Lower leg skin (tissue), 4 donors: Measurements from ENCODE around the gene TMED10. TPM values are rescaled to one million over a fixed set of nuclear protein-coding genes. Genes with fewer than 3 reads are reported as not detected.
"Not testable (repeated sequence)": the region's sequence is repeated elsewhere in the genome, so short reads cannot be mapped to it uniquely, and the experiment has no call there.

Source experiments
- DNase-seq, 2 donors: peaks; one replicate each; pipeline ENCODE4 v3.0.0-alpha.2; 2019; ENCODE audit warnings: low spot score in 2 of 2
- H3K4me3 ChIP-seq: fragments of 200-600 bp; sonication (generic); 2 replicates; pipeline ENCODE4 v1.5.1; 2017; ENCODE audit warnings: mild to moderate bottlenecking, low read depth; ENCODE audit not compliant: poor library complexity, severe bottlenecking
- CTCF ChIP-seq, 3 donors: fragments of 450-650 bp; IDR thresholded peaks; one replicate each; pipeline ENCODE4 v1.5.1; 2016; ENCODE audit warnings: antibody characterized with exemption in 3 of 3, mild to moderate bottlenecking in 3 of 3, moderate library complexity in 2 of 3
- POLR2A ChIP-seq, 2 donors: fragments of 450-650 bp; IDR thresholded peaks; one replicate each; pipeline ENCODE4 v1.6.1; 2016 to 2017; ENCODE audit warnings: antibody characterized with exemption in 2 of 2, mild to moderate bottlenecking in 1 of 2, moderate library complexity in 1 of 2
- WGBS, 2 donors: methylation state at CpG; one replicate each; pipeline ENCODE4 v1.1.5; 2018; 5-methylcytosine and 5-hydroxymethylcytosine counted together
- intact Hi-C: fragments of 100-400 bp; cut with DNase I; formaldehyde crosslinking; loops from one replicate; pipeline ENCODE4 v1.15.0; 2023; ENCODE audit warnings: low total_unique reads
- total RNA-seq, 4 donors: library from RNA; depleted of rRNA; stranded (reverse); fragments of >200 nt; gene quantifications; one replicate each; pipeline ENCODE4 v1.1.0, GENCODE V29; 2016

The TMED10 gene
- total RNA-seq, 4 donors from 2014 or later: 144 to 208 (median 184) TPM

DNA sequence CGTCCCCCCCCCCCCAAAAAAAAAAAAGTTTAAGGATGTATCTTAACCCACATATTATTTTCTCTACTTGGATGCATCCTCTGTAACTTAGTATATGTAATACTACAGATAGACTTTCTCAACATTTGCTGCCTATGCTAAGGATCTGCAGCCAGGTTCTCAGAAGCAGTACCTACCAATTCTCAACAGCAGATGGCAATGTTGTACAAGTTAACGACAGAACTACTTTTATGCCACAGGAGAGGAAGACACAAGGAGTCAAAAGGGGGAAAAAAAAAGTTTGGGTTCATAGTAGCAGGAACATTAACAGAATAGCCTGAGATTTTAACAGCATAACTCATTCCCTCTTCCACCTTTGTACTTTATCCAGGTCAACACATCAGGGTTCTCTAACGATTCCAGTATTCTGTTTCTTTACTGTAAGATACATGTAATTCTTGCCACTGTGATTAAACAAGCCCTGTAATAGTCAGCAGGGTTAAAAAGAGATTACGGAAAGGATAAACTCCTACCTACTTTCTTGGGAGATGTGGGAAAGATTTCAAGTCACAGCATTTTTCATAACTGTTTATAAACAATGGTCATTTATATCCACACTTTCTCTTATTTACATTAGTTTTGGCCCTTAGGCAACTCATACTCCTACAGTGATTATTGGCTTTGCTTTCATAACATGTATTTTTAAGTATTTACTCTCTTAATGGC lies 43.9 kb downstream of the TMED10 start:
- WGBS, 2 donors: 28 to 30% methylated on average over 4 of the region's 4 CpGs
- H3K4me3 ChIP-seq: no peak overlapping the region
- intact Hi-C loops: loop anchor here (2.0 kb wide), 1 partner anchor 170 kb away; no protein-coding TSS in a partner anchor
- peak in 1 of 2 donors; percentile 79 for DNase-seq
- TF ChIP-seq POLR2A (IDR thresholded peaks at IDR 0.05): no peak
- TF ChIP-seq CTCF (IDR thresholded peaks at IDR 0.05): no peak

DNA sequence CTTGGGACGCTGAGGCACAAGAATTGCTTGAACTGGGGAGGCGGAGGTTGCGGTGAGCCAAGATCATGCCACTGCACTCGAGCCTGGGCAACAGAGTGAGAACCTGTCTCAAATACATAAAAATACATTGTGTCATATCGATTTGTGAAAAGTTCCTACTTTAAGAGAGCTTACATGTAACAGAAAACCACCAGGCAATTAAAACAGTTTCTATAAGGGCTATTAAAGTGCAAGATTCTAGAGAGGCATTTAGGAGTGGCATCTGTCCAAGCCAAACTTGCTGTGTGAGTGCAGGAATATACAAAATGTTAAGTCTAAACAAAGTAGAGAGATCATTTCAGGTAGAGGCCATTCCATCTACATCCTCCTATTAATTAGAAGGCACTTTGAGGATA lies 47.8 kb downstream of the TMED10 start:
- intact Hi-C loops: loop anchor here (10.0 kb wide), 1 partner anchor 366 kb away; no protein-coding TSS in a partner anchor
- DNase-seq: no peak
- TF ChIP-seq CTCF (IDR thresholded peaks at IDR 0.05): no peak
- TF ChIP-seq POLR2A (IDR thresholded peaks at IDR 0.05): no peak
- 84 to 88% methylated on average over 5 of the region's 5 CpGs for WGBS, 2 donors
- H3K4me3 ChIP-seq: no peak overlapping the region

- H3K4me3 ChIP-seq: no peak overlapping the region
- 71 to 77% methylated on average over 10 of the region's 10 CpGs for WGBS, 2 donors
- no peak for TF ChIP-seq POLR2A (IDR thresholded peaks at IDR 0.05)
- TF ChIP-seq CTCF (IDR thresholded peaks at IDR 0.05): no peak
- intact Hi-C loops: loop anchor here (10.0 kb wide), 1 partner anchor 367 kb away; no protein-coding TSS in a partner anchor
- no peak for DNase-seq
Observed at GRCh38 chr14:75127903-75128595, 48.4 kb downstream of the TMED10 start.

- 32 to 50% methylated on average over 16 of the region's 16 CpGs for WGBS, 2 donors
- peak overlapping the region; percentile 50 for H3K4me3 ChIP-seq
- DNase-seq: not testable (repeated sequence)
- intact Hi-C loops: loop anchor here (10.0 kb wide), 1 partner anchor 367 kb away; no protein-coding TSS in a partner anchor
Observed at GRCh38 chr14:75127474-75127820, 49.0 kb downstream of the TMED10 start.

DNA sequence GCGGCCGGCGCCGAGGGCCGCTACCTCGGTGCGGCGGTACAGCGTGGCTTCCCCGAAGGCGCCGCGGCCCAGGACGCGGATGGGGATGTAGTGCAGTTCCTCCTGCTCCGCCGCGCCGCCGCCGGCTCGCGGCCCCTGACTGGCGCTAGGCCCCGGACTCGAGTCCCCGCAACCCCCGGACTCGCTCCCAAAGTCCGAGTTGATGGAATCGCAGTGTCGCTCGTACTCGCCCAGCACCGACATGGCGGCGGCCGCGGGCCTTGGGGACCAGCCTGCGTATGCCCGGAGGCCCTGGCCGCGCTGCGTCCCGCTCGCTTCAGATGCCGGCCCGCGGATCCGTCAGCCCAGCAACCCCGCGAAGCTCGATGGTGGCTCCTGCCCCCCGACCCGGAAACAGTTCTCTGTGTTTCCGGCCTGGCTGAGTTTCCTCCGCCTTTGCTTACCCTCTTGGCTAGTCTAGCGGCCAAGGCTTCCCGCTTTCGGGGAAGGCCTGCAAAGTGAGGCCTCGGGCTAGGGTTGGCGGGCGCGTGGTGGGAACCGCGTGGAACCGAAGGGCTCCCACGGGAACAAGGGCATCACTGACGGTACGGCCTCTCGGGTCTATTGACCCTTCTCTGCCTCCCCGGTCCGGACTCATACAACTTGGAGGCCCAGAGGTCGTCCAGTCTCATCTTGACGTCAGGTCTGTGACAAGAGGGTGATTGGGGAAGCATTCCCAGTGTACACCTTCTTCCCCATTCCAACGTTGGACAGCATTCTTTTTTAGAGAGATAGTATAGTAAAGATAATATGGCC lies 49.5 kb downstream of the TMED10 start, which contains the start of gene NEK9:
Gene NEK9 (minus strand): TSS at position 370 of the 795 bp plus-strand sequence. CDS start 127 bp downstream, at position 243.
- TF ChIP-seq POLR2A (IDR thresholded peaks at IDR 0.05) (peak in 1 of 2 donors; percentile 68), CTCF (IDR thresholded peaks at IDR 0.05) (no peak)
- 0 to 1% methylated on average over 19 to 36 of the region's 76 CpGs for WGBS, 2 donors
- H3K4me3 ChIP-seq: peak within 1 kb of the TSS; percentile 50
- intact Hi-C loops: loop anchor here (10.0 kb wide), 1 partner anchor 368 kb away; no protein-coding TSS in a partner anchor
- DNase-seq: peak; percentile 87 to 98
